K562 (cell line): ENCODE data around the gene WDPCP. TPM values are rescaled to one million over a fixed set of nuclear protein-coding genes. Genes with fewer than 3 reads are reported as not detected.

ENCODE experiments used
- ATAC-seq: fragments of 200-7000 bp; cut with Tn5 transposase; 3 replicates; pipeline ENCODE4 v1.9.1; 2020; ENCODE audit warnings: moderate library complexity
- BruUV-seq: library from RNA; stranded (reverse); fragments of 400-500 nt; replicated peaks from 2 replicates; lab custom pipeline; 2021; lab: Mats Ljungman, UMichigan
- CTCF ChIA-PET: fragments of 300-600 bp; formaldehyde crosslinking; extraction: SDS; loops from one replicate; lab custom pipeline; 2021; ENCODE audit warnings: low intra/inter-chr PET ratio; lab: Yijun Ruan, JAX
- POLR2A ChIA-PET: fragments of 300-600, 350-650 bp; sonication (Branson Sonifier 250); formaldehyde crosslinking; extraction: SDS; loops from one replicate; lab custom pipeline; 2021; ENCODE audit warnings: antibody characterized with exemption, inconsistent platforms; lab: Yijun Ruan, JAX
- DNase-seq, 4 experiments: peaks; one replicate each; pipeline versions ENCODE4 v3.0.0 to v3.0.0-alpha.2; 2011 to 2018; ENCODE audit warnings: low spot score in 3 of 4, mixed read lengths in 3 of 4; ENCODE audit errors: extremely low read depth in 1 of 4
- FAIRE-seq: peaks from 2 replicates; lab custom pipeline; 2011; peaks lifted over from hg19 to GRCh38; lab: Jason Lieb, UNC
- H2AFZ ChIP-seq: 2 replicates; pipeline ENCODE4 v1.6.0; 2011; ENCODE audit warnings: low read depth, low read length, control low read depth, inconsistent platforms
- H3K27ac ChIP-seq: fragments of 200-600 bp; 3 replicates; pipeline ENCODE4 v1.8.0; 2011; ENCODE audit warnings: low read depth, mild to moderate bottlenecking, control low read depth, inconsistent platforms, low read length, moderate library complexity, mixed read lengths; ENCODE audit errors: extremely low read depth
- H3K27me3 ChIP-seq, 2 experiments: fragments of 300-600 bp in 1 of 2; 2 replicates in 1 of 2; 3 replicates in 1 of 2; pipeline versions ENCODE4 v1.6.0 to v1.8.0; 2011; ENCODE audit warnings: inconsistent platforms in 2 of 2, low read length in 2 of 2, mild to moderate bottlenecking in 1 of 2, mixed read lengths in 1 of 2, moderate library complexity in 1 of 2; ENCODE audit not compliant: control insufficient read depth in 2 of 2, insufficient read depth in 2 of 2
- H3K36me3 ChIP-seq: fragments of 300-600 bp; 3 replicates; pipeline ENCODE4 v1.8.0; 2011; ENCODE audit warnings: mild to moderate bottlenecking, low read length, inconsistent platforms; ENCODE audit not compliant: control insufficient read depth, insufficient read depth
- H3K4me1 ChIP-seq, 2 experiments: fragments of 200-600 bp in 1 of 2; replicated peaks in 1 of 2; 2 replicates in 1 of 2; 3 replicates in 1 of 2; pipeline versions ENCODE4 v1.5.1 to v1.8.0; 2011; ENCODE audit warnings: inconsistent platforms in 2 of 2, low read length in 2 of 2, mild to moderate bottlenecking in 1 of 2, mixed read lengths in 1 of 2, moderate library complexity in 1 of 2; ENCODE audit not compliant: control insufficient read depth in 2 of 2, insufficient read depth in 2 of 2
- H3K4me2 ChIP-seq: 2 replicates; pipeline ENCODE4 v1.6.1; 2011; ENCODE audit warnings: low read length, control low read depth, inconsistent platforms, mixed read lengths; ENCODE audit not compliant: insufficient read depth
- H3K4me3 ChIP-seq: fragments of 200-600 bp; sonication (generic), shearing (Covaris generic); 2 replicates; pipeline ENCODE4 v1.5.1; 2016; ENCODE audit warnings: control low read depth, inconsistent platforms
- H3K79me2 ChIP-seq: fragments of 200-600 bp; 3 replicates; pipeline ENCODE4 v1.8.0; 2011; ENCODE audit warnings: low read length, inconsistent platforms; ENCODE audit not compliant: control insufficient read depth, insufficient read depth
- H3K9ac ChIP-seq, 2 experiments: 2 replicates each; pipeline versions ENCODE4 v1.6.0 to v1.6.1; 2011; ENCODE audit warnings: low read depth in 2 of 2, low read length in 2 of 2, control low read depth in 1 of 2, inconsistent platforms in 1 of 2, mild to moderate bottlenecking in 1 of 2, mixed read lengths in 1 of 2; ENCODE audit not compliant: insufficient read depth in 1 of 2
- H3K9me1 ChIP-seq: one replicate; pipeline ENCODE4 v1.6.0; 2011; ENCODE audit warnings: inconsistent platforms, mild to moderate bottlenecking, low read length, moderate library complexity; ENCODE audit not compliant: control insufficient read depth, insufficient read depth
- H3K9me3 ChIP-seq: replicated peaks from 2 replicates; pipeline ENCODE4 v1.5.1; 2011; ENCODE audit warnings: low read depth, low read length, inconsistent platforms; ENCODE audit not compliant: control insufficient read depth, insufficient read depth
- H4K20me1 ChIP-seq: replicated peaks from 2 replicates; pipeline ENCODE4 v1.6.1; 2011; ENCODE audit warnings: low read length, inconsistent platforms, mixed read lengths; ENCODE audit not compliant: control insufficient read depth, insufficient read depth
- ETS2 ChIP-seq: IDR thresholded peaks from 2 replicates; pipeline ENCODE4 v1.6.1; 2016; ENCODE audit warnings: borderline replicate concordance, missing genetic modification characterization, mild to moderate bottlenecking, moderate library complexity, missing compliant biosample characterization; ENCODE audit not compliant: poor library complexity, severe bottlenecking
- FUS ChIP-seq: fragments of 200-400 bp; formaldehyde crosslinking; optimal IDR thresholded peaks from 2 replicates; pipeline ENCODE3; 2017; ENCODE audit warnings: low read depth, low read length
- NCOA4 ChIP-seq: fragments of 450-650 bp; IDR thresholded peaks from 2 replicates; pipeline ENCODE4 v1.6.1; 2018; ENCODE audit warnings: mild to moderate bottlenecking; ENCODE audit not compliant: partially characterized antibody
- RNF2 ChIP-seq: sonication (generic); IDR thresholded peaks from 2 replicates; pipeline ENCODE4 v1.6.1; 2016
- SMC3 ChIP-seq: conservative IDR thresholded peaks from 2 replicates; pipeline ENCODE4 v1.6.1; 2011; ENCODE audit warnings: low read depth, low read length, improper control_type of control experiment; ENCODE audit not compliant: insufficient read depth
- SPI1 ChIP-seq: IDR thresholded peaks from 2 replicates; pipeline ENCODE4 v1.6.1; 2011; ENCODE audit warnings: low read depth, low read length, control low read depth, borderline replicate concordance
- ZC3H8 ChIP-seq: fragments of 450-650 bp; IDR thresholded peaks from 2 replicates; pipeline ENCODE4 v1.6.1; 2017
- ZKSCAN1 ChIP-seq: fragments of 150-350 bp; IDR thresholded peaks from 2 replicates; pipeline ENCODE4 v1.6.1; 2016; ENCODE audit warnings: low read depth, low read length
- ZNF175 ChIP-seq: fragments of 200-800 bp; sonication (Bioruptor generic); IDR thresholded peaks from 2 replicates; pipeline ENCODE4 v1.6.1; 2016; ENCODE audit warnings: low read depth, mild to moderate bottlenecking, missing genetic modification characterization, missing compliant biosample characterization
- ZNF274 ChIP-seq: IDR thresholded peaks from 2 replicates; pipeline ENCODE4 v1.6.1; 2011; ENCODE audit warnings: low read depth, mild to moderate bottlenecking, low read length, moderate library complexity, borderline replicate concordance
- WGBS: fragments of 100-300 bp; shearing (Covaris generic); methylation state at CpG from one replicate; pipeline ENCODE4 v1.1.6; 2016; ENCODE audit warnings: low coverage, mixed read lengths; ENCODE audit not compliant: insufficient coverage; ENCODE audit errors: missing lambda C conversion rate; 5-methylcytosine and 5-hydroxymethylcytosine counted together
- in situ Hi-C: fragments of 300-500 bp; cut with MboI; formaldehyde crosslinking; loops from 4 replicates; pipeline ENCODE4 v1.15.0; 2018; ENCODE audit warnings: inconsistent platforms, mixed read lengths
- intact Hi-C: fragments of 100-400 bp; cut with micrococcal nuclease; formaldehyde crosslinking; loops from 2 replicates; pipeline ENCODE4 v1.14.2; 2022
- polyA plus RNA-seq, 8 experiments: library from polyadenylated mRNA; depleted of rRNA in 4 of 8; stranded (reverse) in 5 of 8; unstranded in 3 of 8; fragments of >200 nt; fragmentation: Nextera tagmentation in 2 of 8; fragmentation: Illumina TruSeq in 1 of 8; extraction: Ambion mirVana in 2 of 8; extraction: Trizol in 1 of 8; gene quantifications; 2 replicates each; pipeline versions ENCODE4 v1.2.1 to v1.2.3, GENCODE V29; 2011 to 2014; ENCODE audit warnings: inconsistent platforms in 1 of 8, missing spikeins in 1 of 8
- total RNA-seq, 7 experiments: library from RNA; depleted of rRNA in 6 of 7; stranded (reverse); fragments of >200 nt in 6 of 7; fragmentation: Illumina TruSeq in 2 of 7; extraction: Trizol in 2 of 7; gene quantifications; 2 replicates each; pipeline versions ENCODE4 v1.2.1 to v1.2.3, GENCODE V29; 2011 to 2021; ENCODE audit warnings: low replicate concordance in 1 of 7
- TF ChIP-seq, protein P1 (sequence below): fragments of 450-650 bp; formaldehyde crosslinking; IDR thresholded peaks from 2 replicates; pipeline ENCODE4 v1.4.0; 2020; ENCODE audit warnings: mild to moderate bottlenecking, moderate library complexity
- TF ChIP-seq, protein P2 (sequence below), 2 experiments: fragments of 450-650 bp in 1 of 2; sonication (generic) in 1 of 2; formaldehyde crosslinking; conservative IDR thresholded peaks; 2 replicates each; pipeline versions ENCODE4 v1.4.0 to v1.8.1; 2020 to 2022; ENCODE audit warnings: mild to moderate bottlenecking in 1 of 2, missing genetic modification reagents in 1 of 2

WDPCP gene
- total and polyA plus RNA-seq, 9 of the 15 experiments (the other 6 are each of a cell fraction or from before 2014, with no cell fraction given): 1.4 to 6.4 (median 5.5) TPM

DNA sequence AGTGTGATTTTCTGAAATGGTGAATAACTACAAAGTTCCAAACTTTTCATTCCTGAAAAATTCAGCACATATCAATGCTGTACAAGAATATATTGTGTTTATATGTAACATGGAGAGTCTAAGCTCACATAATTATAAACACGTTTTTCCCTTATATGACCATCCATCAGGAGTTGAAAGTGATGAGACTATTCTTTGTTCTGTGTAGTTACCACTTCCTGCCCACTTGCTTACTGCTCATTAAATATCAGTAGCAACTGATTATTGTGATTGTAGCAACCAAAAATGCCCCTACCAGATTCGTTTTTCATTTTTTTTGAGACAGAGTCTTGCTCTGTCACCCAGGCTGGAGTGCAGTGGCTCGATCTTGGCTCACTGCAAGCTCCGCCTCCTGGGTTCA, 506.9 kb downstream of the WDPCP start:
- Histone ChIP-seq H2AFZ (no peak overlapping the region), H4K20me1 (no peaks in the 10 kb centered on the region), H3K27ac (no peak overlapping the region), H3K27me3 (no peaks in the 10 kb centered on the region), H3K9ac (no peak overlapping the region), H3K36me3 (no peaks in the 10 kb centered on the region), H3K9me3 (no peaks in the 10 kb centered on the region; the same call in 1 of the 2 replicates), H3K4me2 (no peak overlapping the region), H3K4me3 (no peak overlapping the region), H3K9me1 (no peaks in the 10 kb centered on the region), H3K4me1 (no peaks in the 10 kb centered on the region), H3K79me2 (no peaks in the 10 kb centered on the region)
- CTCF ChIA-PET: no interaction called here
- DNase-seq (no peak), FAIRE-seq (no peak), ATAC-seq (no peak)
- intact Hi-C loops (no loop called here), in situ Hi-C loops (no loop called here)
- no peak for TF ChIP-seq ZC3H8
- peak; percentile 75; the same call in 1 of the 2 replicates for TF ChIP-seq ZNF175 (CRISPR knock-in tag)
- 24% methylated on average over 4 of the region's 4 CpGs for WGBS
- POLR2A ChIA-PET: interaction anchor here (0.8 kb wide), 1 partner anchor 225 kb away, joined by 3 read pairs; no protein-coding TSS in a partner anchor
- BruUV-seq: no TSS peak

DNA sequence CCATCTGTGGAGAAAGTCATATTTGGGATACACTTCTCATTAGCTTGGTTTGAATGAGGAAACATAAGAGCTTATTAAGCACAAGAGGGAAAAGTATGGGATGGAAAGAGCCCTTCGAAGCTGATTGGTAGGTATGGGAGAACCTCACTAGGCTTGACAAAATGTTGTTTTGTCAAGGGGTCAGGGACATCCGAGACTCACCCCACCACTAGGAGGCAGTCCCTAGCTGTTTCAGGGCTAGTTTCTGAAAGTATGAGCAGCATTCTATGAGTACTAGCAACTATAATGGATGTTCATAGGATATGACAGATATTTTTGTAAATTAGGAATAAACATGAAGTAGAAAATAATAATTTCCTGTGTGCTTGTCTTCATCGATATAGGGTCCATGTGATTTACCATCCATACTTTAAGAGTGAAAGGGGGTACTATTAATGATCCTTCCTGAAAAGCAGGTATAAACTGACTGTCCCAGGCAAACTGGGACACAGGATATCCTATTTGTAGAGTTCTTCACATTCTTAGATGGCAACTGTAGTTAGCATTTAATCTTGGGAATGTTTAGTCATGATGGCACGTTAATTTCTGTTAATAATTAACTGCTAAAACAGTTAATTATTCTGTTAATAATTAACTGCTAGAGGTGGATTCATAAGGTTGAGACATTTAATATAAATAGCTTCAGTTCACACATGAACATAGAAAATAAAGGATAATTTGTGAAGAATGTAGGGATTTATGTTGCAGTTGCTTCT, 509.2 kb downstream of the WDPCP start:
- Histone ChIP-seq H4K20me1 (no peaks in the 10 kb centered on the region), H2AFZ (no peak overlapping the region), H3K27ac (no peak overlapping the region), H3K4me1 (no peaks in the 10 kb centered on the region), H3K4me2 (no peak overlapping the region), H3K4me3 (no peak overlapping the region), H3K36me3 (no peaks in the 10 kb centered on the region), H3K9me1 (no peaks in the 10 kb centered on the region), H3K9me3 (no peaks in the 10 kb centered on the region; the same call in 1 of the 2 replicates), H3K27me3 (no peaks in the 10 kb centered on the region), H3K79me2 (no peaks in the 10 kb centered on the region), H3K9ac (no peak overlapping the region)
- ATAC-seq (peak; percentile 88), FAIRE-seq (peak; percentile 56), DNase-seq (peak; percentile 24 to 47 (median 34))
- intact Hi-C loops: loop anchor here (1.0 to 10.0 kb wide), 4 partner anchors 110 to 466 kb away; no protein-coding TSS in a partner anchor
- ChIA-PET CTCF (no interaction called here), POLR2A (interaction anchor here (0.6 kb wide), 1 partner anchor 600 kb away, joined by 4 read pairs; no protein-coding TSS in a partner anchor)
- in situ Hi-C loops: no loop called here
- 7% methylated on average over 4 of the region's 4 CpGs for WGBS
- no TSS peak for BruUV-seq
- TF ChIP-seq ZNF274: no peak
- TF ChIP-seq RNF2: no peak
- TF ChIP-seq NCOA4: no peak
- TF ChIP-seq, protein P1, sequence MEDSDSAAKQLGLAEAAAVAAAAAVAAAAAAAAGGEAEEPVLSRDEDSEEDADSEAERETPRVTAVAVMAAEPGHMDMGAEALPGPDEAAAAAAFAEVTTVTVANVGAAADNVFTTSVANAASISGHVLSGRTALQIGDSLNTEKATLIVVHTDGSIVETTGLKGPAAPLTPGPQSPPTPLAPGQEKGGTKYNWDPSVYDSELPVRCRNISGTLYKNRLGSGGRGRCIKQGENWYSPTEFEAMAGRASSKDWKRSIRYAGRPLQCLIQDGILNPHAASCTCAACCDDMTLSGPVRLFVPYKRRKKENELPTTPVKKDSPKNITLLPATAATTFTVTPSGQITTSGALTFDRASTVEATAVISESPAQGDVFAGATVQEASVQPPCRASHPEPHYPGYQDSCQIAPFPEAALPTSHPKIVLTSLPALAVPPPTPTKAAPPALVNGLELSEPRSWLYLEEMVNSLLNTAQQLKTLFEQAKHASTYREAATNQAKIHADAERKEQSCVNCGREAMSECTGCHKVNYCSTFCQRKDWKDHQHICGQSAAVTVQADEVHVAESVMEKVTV (CRISPR knock-in tag): 0 out of 2 replicates have a peak, but pooled peaks have one; percentile 13
- no peak for TF ChIP-seq FUS
- no peak for TF ChIP-seq SPI1
- TF ChIP-seq, protein P2, sequence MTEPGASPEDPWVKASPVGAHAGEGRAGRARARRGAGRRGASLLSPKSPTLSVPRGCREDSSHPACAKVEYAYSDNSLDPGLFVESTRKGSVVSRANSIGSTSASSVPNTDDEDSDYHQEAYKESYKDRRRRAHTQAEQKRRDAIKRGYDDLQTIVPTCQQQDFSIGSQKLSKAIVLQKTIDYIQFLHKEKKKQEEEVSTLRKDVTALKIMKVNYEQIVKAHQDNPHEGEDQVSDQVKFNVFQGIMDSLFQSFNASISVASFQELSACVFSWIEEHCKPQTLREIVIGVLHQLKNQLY (CRISPR knock-in tag; conservative IDR thresholded peaks at IDR 0.05): no peak
- TF ChIP-seq ZKSCAN1: no peak
- no peak for TF ChIP-seq ETS2 (tag)
- peak; percentile 25; the same call in 1 of the 2 replicates for TF ChIP-seq SMC3
